Endothelial cell of umbilical vein (primary cell): Measurements from ENCODE around the gene PMVK. TPM values are rescaled to one million over a fixed set of nuclear protein-coding genes. Genes with fewer than 3 reads are reported as not detected.

Experiments used
- BruUV-seq: library from RNA; stranded (reverse); fragments of 400-500 nt; replicated peaks from 2 replicates; lab custom pipeline; 2021; lab: Mats Ljungman, UMichigan
- CTCF ChIA-PET: fragments of 300-600, 350-600 bp; sonication (Branson Sonifier 250); formaldehyde crosslinking; loops from one replicate; lab custom pipeline; 2021; ENCODE audit warnings: antibody characterized with exemption, inconsistent platforms; lab: Charles Lee
- POLR2A ChIA-PET: fragments of 300-600, 350-600 bp; sonication (Branson Sonifier 250); formaldehyde crosslinking; loops from one replicate; lab custom pipeline; 2021; ENCODE audit warnings: antibody characterized with exemption, inconsistent platforms; lab: Charles Lee
- DNase-seq: peaks from one replicate; pipeline ENCODE4 v3.0.0-alpha.2; 2011; ENCODE audit warnings: low read depth, low spot score
- FAIRE-seq: peaks from 2 replicates; lab custom pipeline; 2011; peaks lifted over from hg19 to GRCh38; lab: Jason Lieb, UNC
- H2AFZ ChIP-seq: 2 replicates; pipeline ENCODE4 v1.6.0; 2012; ENCODE audit warnings: low read depth, low read length, control low read depth, inconsistent platforms
- H3K27ac ChIP-seq: 2 replicates; pipeline ENCODE4 v1.5.1; 2011; ENCODE audit warnings: low read depth, mild to moderate bottlenecking, control low read depth, low read length, moderate library complexity; ENCODE audit not compliant: insufficient read depth
- H3K27me3 ChIP-seq, 2 experiments: 2 replicates each; pipeline versions ENCODE4 v1.6.0 to v1.6.1; 2011; ENCODE audit warnings: low read length in 2 of 2, mixed read lengths in 1 of 2; ENCODE audit not compliant: control insufficient read depth in 2 of 2, insufficient read depth in 2 of 2
- H3K36me3 ChIP-seq, 2 experiments: 2 replicates in 1 of 2; 3 replicates in 1 of 2; pipeline ENCODE4 v1.5.1; 2011; ENCODE audit warnings: low read length in 2 of 2, mild to moderate bottlenecking in 1 of 2, moderate library complexity in 1 of 2; ENCODE audit not compliant: control insufficient read depth in 2 of 2, insufficient read depth in 2 of 2; ENCODE audit errors: extremely low read depth in 1 of 2
- H3K4me1 ChIP-seq: 3 replicates; pipeline ENCODE4 v1.5.1; 2011; ENCODE audit warnings: mild to moderate bottlenecking, low read length; ENCODE audit not compliant: control insufficient read depth, insufficient read depth; ENCODE audit errors: extremely low read depth
- H3K4me2 ChIP-seq: 2 replicates; pipeline ENCODE4 v1.6.1; 2011; ENCODE audit warnings: low read length, control low read depth, mixed read lengths; ENCODE audit not compliant: insufficient read depth
- H3K4me3 ChIP-seq, 3 experiments: fragments of 200-600 bp in 1 of 3; sonication (generic), shearing (Covaris generic) in 1 of 3; replicated peaks in 1 of 3; 2 replicates each; pipeline ENCODE4 v1.5.1; 2011 to 2016; ENCODE audit warnings: control low read depth in 3 of 3, low read length in 3 of 3, mild to moderate bottlenecking in 2 of 3, inconsistent platforms in 1 of 3, low read depth in 1 of 3, moderate library complexity in 1 of 3; ENCODE audit not compliant: insufficient read depth in 1 of 3
- H3K79me2 ChIP-seq: 2 replicates; pipeline ENCODE4 v1.6.0; 2012; ENCODE audit warnings: low read length, inconsistent platforms; ENCODE audit not compliant: control insufficient read depth, insufficient read depth
- H3K9ac ChIP-seq: replicated peaks from 2 replicates; pipeline ENCODE3; 2011; ENCODE audit warnings: low read length, control low read depth; ENCODE audit not compliant: insufficient read depth; ENCODE audit errors: extremely low read depth
- H3K9me1 ChIP-seq: replicated peaks from 3 replicates; pipeline ENCODE4 v1.6.0; 2011; ENCODE audit warnings: mild to moderate bottlenecking, low read length; ENCODE audit not compliant: control insufficient read depth, insufficient read depth; ENCODE audit errors: extremely low read depth
- H3K9me3 ChIP-seq: replicated peaks from 2 replicates; pipeline ENCODE4 v1.5.1; 2012; ENCODE audit warnings: low read length, inconsistent platforms; ENCODE audit not compliant: control insufficient read depth, insufficient read depth
- H4K20me1 ChIP-seq: replicated peaks from 2 replicates; pipeline ENCODE3; 2011; ENCODE audit warnings: mild to moderate bottlenecking, low read length; ENCODE audit not compliant: control insufficient read depth, insufficient read depth; ENCODE audit errors: extremely low read depth
- EZH2 ChIP-seq: IDR thresholded peaks from 2 replicates; pipeline ENCODE4 v1.6.1; 2012; ENCODE audit warnings: borderline replicate concordance, low read depth, mild to moderate bottlenecking, moderate library complexity, low read length, inconsistent platforms; ENCODE audit not compliant: severe bottlenecking
- FOS ChIP-seq: IDR thresholded peaks from 2 replicates; pipeline ENCODE4 v1.6.1; 2011; ENCODE audit warnings: mild to moderate bottlenecking, low read length, moderate library complexity, borderline replicate concordance; ENCODE audit not compliant: insufficient read depth
- GATA2 ChIP-seq: IDR thresholded peaks from 2 replicates; pipeline ENCODE4 v1.7.0; 2011; ENCODE audit warnings: low read depth, mild to moderate bottlenecking, moderate library complexity, mixed read lengths, low read length; ENCODE audit not compliant: insufficient read length, insufficient read depth
- JUN ChIP-seq: IDR thresholded peaks from 2 replicates; pipeline ENCODE4 v1.6.1; 2011; ENCODE audit warnings: borderline replicate concordance, low read depth; ENCODE audit not compliant: insufficient read length, insufficient read depth
- MYC ChIP-seq: IDR thresholded peaks from one replicate; pipeline ENCODE4 v1.6.1; 2011; ENCODE audit warnings: mild to moderate bottlenecking, low read depth, low read length
- POLR2A ChIP-seq: IDR thresholded peaks from 2 replicates; pipeline ENCODE4 v1.6.1; 2012; ENCODE audit warnings: low read depth, mild to moderate bottlenecking, control low read depth, low read length
- dilution Hi-C: fragments of 300-500 bp; cut with MboI; formaldehyde crosslinking; loops from one replicate; pipeline ENCODE4 v1.15.0; 2019; ENCODE audit warnings: low sequenced_read_pairs; ENCODE audit not compliant: extremely low pct_ligation_motif_present
- intact Hi-C: fragments of 100-400 bp; cut with micrococcal nuclease; formaldehyde crosslinking; loops from one replicate; pipeline ENCODE4 v1.10.0; 2022
- polyA plus RNA-seq, 4 experiments: library from polyadenylated mRNA; depleted of rRNA in 3 of 4; stranded (reverse) in 3 of 4; unstranded in 1 of 4; fragments of >200 nt; gene quantifications; 2 replicates each; pipeline versions ENCODE4 v1.2.1 to v1.2.3, GENCODE V29; 2011 to 2012; ENCODE audit warnings: missing spikeins in 1 of 4
- total RNA-seq: library from RNA; stranded (reverse); gene quantifications from 2 replicates; pipeline ENCODE4 v1.2.3, GENCODE V29; 2021
- TF ChIP-seq, protein P1 (sequence below), 2 donors: IDR thresholded peaks; 1 replicate in 1 of 2; 2 replicates in 1 of 2; pipeline ENCODE4 v1.5.1; 2011; ENCODE audit warnings: low read length in 2 of 2, mild to moderate bottlenecking in 2 of 2, moderate library complexity in 2 of 2, control low read depth in 1 of 2, inconsistent platforms in 1 of 2, low read depth in 1 of 2; ENCODE audit not compliant: insufficient read depth in 1 of 2; ENCODE audit errors: extremely low read depth in 1 of 2
- TF ChIP-seq, protein P2 (sequence below): IDR thresholded peaks from 2 replicates; pipeline ENCODE4 v1.6.1; 2011; ENCODE audit not compliant: insufficient read depth, insufficient read length

Gene PMVK
- total and polyA plus RNA-seq, 2 donors (not counting 3 experiments of a cell fraction or from before 2014, with no cell fraction given): 22.6 to 32.7 TPM

DNA sequence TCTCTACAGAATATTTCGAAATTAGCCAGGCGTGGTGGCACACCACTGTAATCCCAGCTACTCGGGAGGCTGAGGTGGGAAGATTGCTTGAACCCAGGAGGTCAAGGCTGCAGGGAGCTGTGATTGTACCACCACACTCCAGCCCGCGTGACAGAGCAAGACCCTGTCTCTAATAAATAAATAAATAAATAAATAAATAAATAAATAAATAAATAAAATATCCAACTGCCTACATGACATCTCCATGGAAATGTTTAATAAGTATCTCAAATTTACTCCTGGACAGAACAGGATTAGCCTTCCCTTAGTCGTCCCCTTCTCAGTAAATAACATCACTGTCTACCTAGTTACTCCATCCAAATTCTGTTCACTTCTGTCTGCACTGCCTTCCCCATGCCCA lies 37.5 kb downstream of the PMVK start:
- Histone ChIP-seq H3K36me3 (no peaks in the 10 kb centered on the region), H3K9me3 (no peaks in the 10 kb centered on the region), H3K4me3 (no peak overlapping the region), H3K27ac (no peak overlapping the region), H3K9ac (no peak overlapping the region), H2AFZ (no peak overlapping the region), H3K9me1 (no peaks in the 10 kb centered on the region), H3K4me2 (no peak overlapping the region), H3K4me1 (no peaks in the 10 kb centered on the region), H4K20me1 (no peaks in the 10 kb centered on the region), H3K79me2 (no peaks in the 10 kb centered on the region), H3K27me3 (peaks cover 7% of the 10 kb centered on the region in 2 experiments)
- FAIRE-seq (no peak), DNase-seq (no peak)
- CTCF ChIA-PET: no interaction called here
- POLR2A ChIA-PET: no interaction called here
- TF ChIP-seq JUN: no peak
- TF ChIP-seq, protein P1, sequence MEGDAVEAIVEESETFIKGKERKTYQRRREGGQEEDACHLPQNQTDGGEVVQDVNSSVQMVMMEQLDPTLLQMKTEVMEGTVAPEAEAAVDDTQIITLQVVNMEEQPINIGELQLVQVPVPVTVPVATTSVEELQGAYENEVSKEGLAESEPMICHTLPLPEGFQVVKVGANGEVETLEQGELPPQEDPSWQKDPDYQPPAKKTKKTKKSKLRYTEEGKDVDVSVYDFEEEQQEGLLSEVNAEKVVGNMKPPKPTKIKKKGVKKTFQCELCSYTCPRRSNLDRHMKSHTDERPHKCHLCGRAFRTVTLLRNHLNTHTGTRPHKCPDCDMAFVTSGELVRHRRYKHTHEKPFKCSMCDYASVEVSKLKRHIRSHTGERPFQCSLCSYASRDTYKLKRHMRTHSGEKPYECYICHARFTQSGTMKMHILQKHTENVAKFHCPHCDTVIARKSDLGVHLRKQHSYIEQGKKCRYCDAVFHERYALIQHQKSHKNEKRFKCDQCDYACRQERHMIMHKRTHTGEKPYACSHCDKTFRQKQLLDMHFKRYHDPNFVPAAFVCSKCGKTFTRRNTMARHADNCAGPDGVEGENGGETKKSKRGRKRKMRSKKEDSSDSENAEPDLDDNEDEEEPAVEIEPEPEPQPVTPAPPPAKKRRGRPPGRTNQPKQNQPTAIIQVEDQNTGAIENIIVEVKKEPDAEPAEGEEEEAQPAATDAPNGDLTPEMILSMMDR (IDR thresholded peaks at IDR 0.05; ENCODE audit: extremely low read depth in 1 of 2, insufficient read depth in 1 of 2, low read depth in 1 of 2, low read length in 2 of 2): no peak
- TF ChIP-seq, protein P2, sequence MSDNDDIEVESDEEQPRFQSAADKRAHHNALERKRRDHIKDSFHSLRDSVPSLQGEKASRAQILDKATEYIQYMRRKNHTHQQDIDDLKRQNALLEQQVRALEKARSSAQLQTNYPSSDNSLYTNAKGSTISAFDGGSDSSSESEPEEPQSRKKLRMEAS: no peak
- no peak for TF ChIP-seq POLR2A
- no peak for TF ChIP-seq FOS
- no peak for TF ChIP-seq MYC
- no peak for TF ChIP-seq EZH2
- no peak for TF ChIP-seq GATA2
- dilution Hi-C loops: no loop called here
- no TSS peak for BruUV-seq
- intact Hi-C loops: no loop called here
